Stomach (tissue), 4 donors: Measurements from ENCODE around the gene NOVA2.

Experiments
- CTCF ChIP-seq, 7 experiments: fragments of 450-650 bp in 4 of 7; fragments of 200-600 bp in 3 of 7; sonication (generic) in 3 of 7; IDR thresholded peaks; one replicate each; pipeline ENCODE4 v1.5.1; 2016 to 2019; ENCODE audit warnings: antibody characterized with exemption in 7 of 7, control low read depth in 2 of 7, mild to moderate bottlenecking in 1 of 7
- POLR2AphosphoS5 ChIP-seq, 3 donors: sonication (generic); formaldehyde crosslinking; IDR thresholded peaks; one replicate each; pipeline ENCODE4 v1.6.1; 2016; ENCODE audit warnings: antibody characterized with exemption in 3 of 3

- no peak for TF ChIP-seq CTCF (IDR thresholded peaks at IDR 0.05)
- TF ChIP-seq POLR2AphosphoS5 (IDR thresholded peaks at IDR 0.05): no peak
Observed at GRCh38 chr19:45901912-45902650, 71.6 kb downstream of the NOVA2 start, which contains the start of gene MYPOP.
